ENCODE measurements around the gene KLKB1.
"Not testable (repeated sequence)": the region's sequence is repeated elsewhere in the genome, so short reads cannot be mapped to it uniquely, and the experiment has no call there.

Gene KLKB1

DNA sequence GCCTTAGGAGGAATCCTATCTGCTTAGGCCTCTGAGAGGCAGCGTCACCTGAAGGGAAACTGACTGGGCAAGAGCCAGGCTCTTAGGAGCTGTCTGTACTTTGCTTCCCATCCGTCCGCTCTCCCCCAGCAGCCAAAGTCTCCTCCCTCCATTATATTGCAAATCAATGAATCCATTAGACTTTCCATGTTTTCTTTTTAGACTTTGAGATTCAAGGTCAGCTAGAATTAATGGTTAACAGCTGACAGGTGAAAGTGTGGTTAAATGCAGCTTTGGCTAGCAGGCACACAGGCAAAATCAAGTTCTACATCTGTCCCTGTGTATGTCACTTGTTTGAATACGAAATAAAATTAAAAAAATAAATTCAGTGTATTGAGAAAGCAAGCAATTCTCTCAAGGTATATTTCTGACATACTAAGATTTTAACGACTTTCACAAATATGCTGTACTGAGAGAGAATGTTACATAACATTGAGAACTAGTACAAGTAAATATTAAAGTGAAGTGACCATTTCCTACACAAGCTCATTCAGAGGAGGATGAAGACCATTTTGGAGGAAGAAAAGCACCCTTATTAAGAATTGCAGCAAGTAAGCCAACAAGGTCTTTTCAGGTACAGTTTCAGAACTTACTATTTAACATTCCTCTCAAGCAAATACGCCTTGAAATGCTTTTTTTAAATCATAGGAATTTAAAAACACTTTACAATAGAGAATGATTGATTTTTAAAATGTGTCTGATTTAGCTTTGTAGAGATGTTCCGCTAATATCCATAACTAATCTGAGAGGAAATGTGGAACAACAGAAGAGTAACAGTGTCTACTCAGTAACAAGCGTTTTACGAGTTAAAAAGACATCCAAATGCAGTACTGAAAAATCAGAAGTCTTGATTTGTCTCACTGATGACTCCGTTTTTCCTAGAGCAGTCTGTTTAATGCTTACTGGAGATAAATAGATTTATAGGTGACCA, 38.7 kb downstream of the KLKB1 start, which contains the start of gene F11:
TSS of gene F11 (plus strand) at position 507 of the 970 bp plus-strand sequence. CDS start 948 bp downstream, outside the sequence.
- DNase-seq, result no peak

DNA sequence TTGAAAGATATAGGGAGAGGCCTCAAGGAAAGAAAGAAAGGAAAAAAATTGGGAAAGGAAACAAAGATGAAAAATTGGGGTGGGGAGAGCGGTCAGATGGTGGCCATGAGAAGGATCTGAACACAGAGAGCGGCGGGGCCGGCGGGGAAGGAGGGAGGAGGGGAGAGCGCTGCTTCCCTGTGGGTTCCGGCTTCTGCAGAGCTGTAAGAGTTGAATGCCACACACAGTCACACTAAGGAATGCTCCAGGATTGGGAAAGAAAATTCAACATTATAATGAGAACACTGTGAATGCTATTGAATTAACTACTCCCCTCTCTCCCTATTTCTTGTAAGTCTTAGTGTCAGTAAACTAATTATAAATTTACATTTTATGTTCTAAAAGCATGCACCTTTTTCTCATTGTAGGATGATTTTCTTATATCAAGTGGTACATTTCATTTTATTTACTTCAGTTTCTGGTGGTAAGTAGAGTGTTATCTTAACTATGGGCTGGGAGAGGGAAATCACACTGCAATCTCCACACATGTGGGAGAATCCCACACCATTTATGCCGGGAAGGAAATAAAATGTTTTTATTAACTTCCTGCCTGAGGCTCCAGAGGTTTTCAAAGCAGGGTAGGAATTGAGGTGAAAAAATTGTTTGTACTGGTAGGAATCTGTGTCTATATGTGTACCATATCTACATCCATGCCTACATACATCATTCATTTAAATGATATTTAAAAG, 39.6 kb downstream of the KLKB1 start:
- no peak for DNase-seq

DNA sequence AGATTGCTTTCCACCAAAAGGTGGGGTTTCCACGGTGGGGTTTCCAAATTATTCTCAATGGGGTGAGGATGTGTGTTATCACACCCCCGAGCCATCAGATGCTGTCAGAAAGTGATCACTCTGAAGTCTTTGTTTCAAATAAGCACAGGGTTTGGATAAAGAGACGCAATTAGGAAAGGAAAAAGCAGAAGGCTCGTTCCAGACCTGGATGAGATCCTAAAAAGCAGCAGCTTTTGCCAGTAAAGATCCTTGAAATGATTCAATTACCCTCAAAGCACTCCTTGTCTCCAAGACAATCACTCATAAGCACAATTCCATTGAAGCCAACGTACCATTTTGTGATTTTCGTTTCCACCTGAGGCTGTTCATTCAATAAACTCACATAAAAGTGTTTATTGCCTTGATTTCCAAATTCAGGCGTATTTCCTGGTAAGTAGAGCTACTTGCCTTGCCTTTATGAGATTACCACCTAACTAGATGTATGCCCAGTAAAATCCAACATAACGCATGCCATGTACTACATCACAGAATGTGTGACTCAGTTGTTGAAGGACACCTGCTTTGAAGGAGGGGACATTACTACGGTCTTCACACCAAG, 43.9 kb downstream of the KLKB1 start:
- no peak for DNase-seq

DNA sequence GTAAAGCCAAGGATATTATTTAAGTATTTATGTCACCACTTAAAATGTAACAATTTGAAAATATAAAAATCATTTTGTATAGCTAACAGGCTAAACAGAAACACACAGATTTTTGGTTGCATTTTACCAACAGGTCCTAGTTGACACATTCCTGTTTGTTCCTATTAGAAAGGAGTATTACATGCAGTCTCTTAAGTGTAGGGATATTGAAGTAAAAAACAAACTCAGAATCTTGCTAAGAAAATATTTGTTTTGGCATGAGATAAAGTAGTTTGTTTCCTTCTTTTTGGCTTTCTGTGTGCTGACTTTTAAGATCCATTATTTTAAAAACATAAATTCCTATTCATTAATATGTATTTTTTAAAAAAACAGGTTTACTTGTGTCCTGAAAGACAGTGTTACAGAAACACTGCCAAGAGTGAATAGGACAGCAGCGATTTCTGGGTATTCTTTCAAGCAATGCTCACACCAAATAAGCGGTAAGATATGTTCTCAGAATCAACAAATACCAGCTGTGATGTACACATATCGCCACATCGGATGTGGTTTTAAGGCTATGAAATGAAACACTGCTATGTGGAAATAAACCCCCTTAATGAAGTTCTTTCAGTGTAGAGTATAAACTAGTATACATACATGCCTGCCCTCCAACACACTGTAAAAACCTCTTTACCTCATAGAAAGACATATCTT, 45.5 kb downstream of the KLKB1 start:
- no peak for DNase-seq

DNA sequence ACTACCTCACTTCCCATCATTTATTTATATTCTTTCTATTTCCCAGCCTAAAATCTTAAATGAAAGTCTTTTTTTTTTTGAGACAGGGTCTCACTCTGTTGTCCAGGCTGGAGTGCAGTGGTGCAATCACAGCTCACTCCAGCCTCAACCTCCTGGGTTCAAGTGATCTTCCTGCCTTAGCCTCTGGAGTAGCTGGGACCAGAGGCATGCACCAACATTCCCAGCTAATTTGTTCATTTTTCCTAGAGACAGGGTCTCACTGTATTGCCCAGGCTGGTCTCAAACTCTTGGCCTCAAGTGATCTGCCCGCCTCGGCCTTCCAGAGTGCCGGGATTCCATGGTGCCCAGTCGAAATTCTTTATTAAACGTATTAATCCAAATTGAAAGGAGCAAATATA, 46.1 kb downstream of the KLKB1 start:
- not testable (repeated sequence) for DNase-seq

DNA sequence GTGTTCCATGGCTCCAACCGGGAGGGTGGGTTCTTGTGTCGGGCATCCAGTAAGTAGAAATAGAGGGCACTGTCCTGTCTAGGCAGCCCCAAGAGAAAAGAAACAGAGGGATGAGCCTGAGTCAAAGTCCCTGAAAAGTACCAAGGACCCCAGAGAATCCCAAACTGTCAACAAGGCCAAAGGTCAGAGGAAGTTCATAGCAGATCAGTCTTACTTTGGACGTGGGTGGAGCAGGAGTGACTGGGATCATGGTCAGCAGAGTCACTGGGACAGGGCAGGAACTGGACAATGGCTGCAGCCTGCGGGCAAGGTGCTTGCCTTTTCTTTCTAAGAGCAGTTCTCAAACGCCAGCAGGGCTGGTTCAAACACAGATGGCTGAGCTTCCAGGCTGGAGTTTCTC, 56.0 kb downstream of the KLKB1 start:
- no peak for DNase-seq

DNA sequence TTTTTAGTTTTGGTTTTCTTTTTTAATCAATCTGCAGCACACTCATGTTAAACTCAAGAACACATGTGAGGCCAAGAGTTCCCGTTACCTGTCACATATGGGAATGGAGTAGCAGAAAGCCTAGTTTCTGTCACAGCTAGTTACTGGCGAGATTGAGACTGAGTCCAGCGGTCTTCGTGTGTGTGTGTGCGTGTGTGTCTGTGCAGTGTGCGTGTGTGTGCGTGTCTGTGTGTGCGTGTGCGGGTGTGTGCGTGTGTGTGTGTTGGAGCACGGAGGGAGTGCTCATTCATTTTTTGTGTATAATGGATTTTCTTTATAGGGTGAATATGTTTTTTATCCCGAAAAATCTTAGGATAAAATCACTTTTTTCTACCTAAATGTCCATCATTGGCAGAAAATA, 57.8 kb downstream of the KLKB1 start:
- DNase-seq, result no peak

DNA sequence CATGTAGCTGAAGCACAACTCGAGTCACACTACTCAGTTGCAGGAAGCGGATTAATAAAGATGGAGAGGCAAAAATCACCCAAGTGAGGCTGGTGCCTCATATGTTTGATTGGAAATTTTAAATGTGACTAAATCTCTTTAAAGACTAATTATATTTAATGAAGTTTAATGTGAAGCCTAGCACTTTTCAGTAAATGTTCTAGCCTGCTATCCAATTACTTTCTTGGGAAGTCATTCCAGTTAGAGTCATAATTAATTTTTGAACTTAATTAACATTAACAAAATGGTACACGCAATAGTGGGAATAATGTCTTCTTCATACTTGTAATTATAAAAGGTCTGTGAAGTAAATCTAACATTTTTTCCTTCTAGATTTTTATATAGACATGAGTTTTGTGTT, 59.3 kb downstream of the KLKB1 start:
- DNase-seq, result no peak

DNA sequence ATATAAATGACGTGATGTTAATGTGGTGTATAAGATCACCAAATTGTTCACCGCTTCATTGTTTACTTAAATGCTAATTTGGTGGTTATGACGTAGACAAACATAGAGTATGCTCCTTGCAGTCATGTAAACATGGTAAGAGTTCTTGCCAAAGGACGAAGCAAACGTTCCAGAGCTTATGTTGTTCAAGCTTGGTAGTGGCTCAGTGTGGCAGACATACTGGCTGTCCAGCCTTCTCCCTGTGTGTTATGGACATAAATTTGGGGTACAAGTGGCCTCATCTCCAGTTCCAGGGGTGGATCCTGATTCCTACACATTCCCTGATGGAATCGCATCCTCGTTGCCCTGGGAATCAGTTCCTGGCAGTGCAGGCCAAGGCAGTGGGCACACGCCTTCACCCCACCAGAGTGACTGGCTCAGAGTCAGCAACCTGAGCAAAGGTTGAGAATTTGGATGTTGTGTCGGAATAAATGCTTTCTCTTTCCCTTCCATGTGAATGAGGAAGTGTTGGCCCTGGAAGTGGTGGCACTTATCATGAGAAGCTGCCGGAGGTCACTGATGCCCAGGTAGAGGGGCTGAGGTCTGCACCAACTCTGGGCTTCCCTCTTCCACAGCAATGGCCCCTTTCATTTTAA, 64.1 kb downstream of the KLKB1 start:
- DNase-seq, result no peak

DNA sequence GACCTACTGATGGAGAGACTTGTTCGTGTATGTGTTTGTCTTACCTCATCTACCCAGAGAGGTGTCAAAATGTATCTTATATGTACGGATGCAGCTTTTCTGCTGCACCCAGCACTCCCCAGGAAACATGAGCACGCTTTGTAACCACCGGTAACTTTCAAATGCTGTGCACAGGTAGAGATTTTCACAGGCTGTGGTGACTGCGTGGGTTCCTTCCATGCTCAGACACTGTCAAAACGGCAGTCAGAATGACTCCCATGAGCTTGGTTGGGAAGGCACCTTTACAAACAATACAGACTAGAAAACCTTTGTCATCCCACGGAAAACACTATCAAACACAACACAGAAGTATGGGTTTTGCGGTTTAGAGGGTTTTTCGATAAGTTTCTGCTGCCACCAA, 66.9 kb downstream of the KLKB1 start:
- no peak for DNase-seq

DNA sequence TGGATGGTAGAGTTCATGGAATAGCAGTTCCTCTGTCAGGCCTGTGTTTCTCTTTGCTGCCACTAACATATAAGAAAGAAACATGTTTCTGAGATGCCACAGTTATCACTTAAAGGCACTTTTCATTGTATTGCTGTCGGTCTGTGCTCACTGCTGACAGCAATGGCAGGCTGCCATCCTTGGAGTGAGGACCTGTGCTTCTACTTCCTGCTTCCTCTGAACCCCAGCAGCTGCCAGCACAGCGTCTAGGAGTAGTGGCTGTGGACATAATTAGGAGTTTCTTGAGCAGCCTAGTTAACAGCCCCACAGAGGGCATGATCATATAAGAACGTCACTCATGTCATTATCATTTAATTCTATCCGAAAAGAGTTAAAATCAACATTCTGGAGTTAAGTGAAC, 69.2 kb downstream of the KLKB1 start:
- no peak for DNase-seq

DNA sequence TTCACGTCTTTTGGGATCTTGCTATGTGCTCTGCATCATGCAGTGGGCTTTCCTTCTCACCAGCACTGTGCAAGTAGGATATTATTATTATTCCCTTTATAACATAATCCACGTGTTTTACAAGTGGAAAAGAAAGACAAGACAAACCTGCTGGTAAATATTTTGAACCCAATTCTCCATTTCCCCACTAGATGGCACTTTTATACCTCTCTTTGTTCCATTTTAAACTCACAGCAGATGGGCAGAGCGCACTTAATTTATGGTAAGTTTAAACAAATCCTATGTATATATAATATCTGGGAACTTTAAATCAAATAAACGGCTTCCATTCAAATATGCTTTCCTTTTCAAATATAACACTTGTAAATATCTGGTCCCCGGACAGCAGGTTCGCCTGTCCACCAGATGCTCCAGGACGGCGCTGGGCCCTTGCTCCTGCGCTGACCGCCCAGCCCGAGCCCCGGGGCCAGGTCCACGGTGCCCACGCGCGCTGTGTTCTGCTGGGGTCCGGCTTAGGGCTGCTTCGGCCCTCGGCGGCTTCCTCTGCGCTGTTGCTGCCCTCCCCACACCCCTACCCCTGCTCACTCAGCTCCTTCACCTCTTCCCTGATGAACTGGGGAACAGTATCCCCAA, 69.8 kb downstream of the KLKB1 start:
- DNase-seq, result peak; percentile 42 to 46

DNA sequence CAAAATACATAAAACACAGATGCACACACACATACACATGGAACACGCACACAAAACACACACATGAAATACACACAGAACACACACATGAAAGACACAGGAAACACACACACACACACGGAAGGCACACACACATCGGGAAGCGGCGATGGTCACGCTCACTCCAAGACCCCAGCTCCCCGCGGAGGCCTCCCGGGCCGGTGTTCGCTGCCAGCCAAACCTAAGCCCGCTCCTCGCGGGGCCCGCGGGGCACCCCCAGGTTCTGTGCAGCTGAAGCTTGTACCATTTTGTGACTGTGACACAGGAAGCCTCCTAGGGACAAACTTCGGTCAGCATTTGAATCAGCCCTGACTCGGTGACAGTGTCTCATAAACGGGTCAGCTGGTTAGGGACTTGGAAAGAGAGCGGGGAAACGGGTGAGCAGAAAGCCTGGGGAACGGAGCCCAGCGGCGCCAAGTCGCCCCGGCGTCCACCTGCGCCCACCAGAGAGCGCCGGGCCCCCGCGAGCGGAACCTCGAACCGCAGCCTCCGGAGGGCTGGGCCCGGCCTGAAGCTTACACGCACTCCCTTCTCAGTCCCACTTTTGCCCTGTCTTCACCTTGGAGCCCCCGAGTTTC, 70.8 kb downstream of the KLKB1 start:
- no peak for DNase-seq

DNA sequence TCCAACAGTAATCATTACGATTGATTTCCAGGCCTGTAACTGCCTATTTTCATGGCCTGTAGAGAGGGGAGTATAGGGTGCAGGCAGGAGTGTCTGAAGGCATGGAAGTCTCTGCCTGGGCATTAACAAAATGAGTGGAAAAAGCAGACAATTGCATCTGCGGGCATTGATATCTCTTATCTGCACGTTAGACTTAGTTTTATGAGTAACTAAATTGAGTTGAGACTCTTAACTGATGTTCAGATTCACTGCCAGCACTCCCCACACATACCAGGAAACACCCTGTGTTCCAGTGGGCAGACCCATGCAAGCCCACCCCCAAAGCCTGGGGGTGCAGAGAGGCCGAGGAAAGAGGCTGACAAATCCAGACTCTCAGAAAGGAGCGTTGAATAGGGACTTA, 72.0 kb downstream of the KLKB1 start:
- DNase-seq, result no peak

DNA sequence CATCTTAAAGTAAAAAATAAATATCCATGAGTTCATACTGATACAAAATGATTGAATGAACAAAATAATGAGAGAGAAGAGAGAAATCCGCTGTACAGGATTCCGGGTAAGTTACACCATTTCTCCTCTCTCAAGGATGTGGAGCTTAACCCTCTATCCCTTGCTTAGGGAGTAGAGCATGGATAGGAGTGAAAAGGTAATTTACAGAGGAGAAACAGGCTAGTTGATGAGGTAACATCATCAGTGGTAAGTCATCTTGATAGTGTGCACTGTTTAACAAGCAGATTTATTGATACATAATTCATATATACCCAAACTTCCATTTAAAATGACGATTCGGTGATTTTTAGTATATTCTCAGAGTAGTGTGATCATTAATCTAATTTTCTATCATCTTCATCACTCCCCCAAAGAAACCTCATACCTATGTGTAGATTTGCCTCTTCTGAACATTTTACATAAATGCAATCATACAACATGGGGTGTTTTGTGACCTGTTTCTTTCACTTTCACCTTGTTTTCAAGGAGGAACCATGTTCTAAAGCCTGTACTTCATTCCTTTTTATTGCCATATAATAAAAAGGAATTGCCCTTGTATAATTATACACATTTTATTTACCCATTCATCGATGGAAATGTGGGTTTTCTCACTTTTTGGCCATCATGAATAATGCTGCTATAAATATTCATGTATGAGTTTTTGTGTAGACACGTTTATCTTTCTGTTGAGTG, 73.5 kb downstream of the KLKB1 start:
- DNase-seq, result no peak

DNA sequence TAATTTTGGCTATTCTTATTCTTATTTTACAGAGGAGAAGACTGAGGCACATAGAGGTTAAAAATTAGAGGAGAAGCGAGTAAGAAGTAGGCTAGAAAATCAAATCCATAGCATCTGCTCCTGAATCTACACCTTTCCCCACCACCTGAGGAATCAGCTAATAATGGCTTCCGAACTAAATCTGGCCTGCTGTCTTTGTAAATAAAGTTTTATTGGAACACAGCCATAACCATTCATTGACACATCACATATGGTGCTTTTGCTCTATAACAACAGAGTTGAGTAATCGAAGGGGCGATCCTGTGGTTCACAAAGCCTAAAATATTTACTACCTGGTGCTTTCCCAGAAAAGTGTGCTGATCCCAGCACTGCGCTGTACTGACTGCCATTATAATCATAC, 76.9 kb downstream of the KLKB1 start:
- DNase-seq, result no peak

DNA sequence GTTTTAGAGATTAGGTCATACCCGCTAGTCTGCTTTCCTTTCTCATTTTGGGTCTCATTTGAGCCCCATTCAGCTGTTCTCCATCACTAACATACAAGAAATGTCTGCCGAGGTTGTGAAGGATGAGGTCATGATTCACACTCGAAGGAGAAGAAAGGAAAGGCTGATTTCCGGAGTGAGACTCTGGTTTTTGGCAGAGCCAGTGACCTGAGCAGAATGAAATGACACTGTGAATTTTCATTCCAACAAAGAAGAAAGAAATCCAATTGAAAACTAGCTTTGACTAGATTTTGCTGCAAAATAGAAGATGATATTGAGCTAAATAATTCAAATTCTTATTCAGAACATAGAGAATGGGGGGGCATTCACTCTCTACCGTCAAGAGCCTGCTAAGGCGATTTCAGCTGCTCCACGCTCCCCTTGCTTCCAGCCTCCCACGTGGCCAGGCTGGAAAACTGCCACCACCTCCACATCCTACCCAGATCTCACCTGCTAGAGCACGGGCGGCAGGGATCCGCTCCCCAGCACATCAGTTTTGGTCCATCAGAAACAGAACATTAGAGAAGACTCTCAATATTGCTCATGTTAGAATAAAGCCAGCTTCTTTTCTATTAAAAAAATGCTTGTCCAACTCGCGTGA, 77.7 kb downstream of the KLKB1 start:
- no peak for DNase-seq

DNA sequence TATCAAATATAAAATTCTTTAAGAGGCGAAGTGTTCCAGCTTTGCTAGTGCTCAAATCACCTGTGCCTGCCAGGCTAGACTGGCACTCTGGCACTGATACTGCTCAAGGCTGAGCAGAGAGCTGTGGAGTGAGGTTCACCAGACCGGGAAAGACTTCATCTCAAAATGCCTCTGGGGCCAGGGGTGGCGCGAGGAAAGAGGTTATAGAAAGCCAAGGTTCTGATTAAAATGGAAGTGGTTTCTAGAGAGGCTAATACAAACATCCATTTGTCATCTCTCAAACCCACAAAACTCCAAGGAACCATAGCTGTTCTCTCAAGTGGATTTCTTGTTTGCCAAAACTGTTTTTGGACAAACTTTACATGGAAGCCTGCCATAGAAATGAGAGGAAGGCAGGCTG, 80.2 kb downstream of the KLKB1 start:
- DNase-seq, result no peak

DNA sequence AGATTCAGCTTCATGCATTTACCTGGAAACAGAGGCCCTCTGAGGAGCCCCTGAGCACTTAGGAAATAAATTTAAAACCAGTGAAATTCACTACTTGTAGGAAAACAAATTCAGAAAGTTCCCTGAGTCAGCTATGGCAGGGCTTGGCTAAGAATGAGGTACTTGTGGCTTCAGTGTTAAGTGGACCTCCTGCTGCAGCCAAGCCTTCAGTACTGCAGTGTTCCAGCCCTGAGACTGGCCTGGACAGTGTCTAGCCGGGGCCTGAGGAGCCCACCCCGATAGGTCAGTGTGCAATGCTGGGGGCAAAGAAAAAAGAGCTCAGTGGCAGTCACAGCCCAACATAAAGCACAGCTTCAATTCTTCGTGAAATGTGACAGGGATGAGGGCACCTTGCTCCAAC, 80.6 kb downstream of the KLKB1 start:
- DNase-seq, result no peak
